Myocyte (in vitro differentiated cells): Measurements from ENCODE around the gene GIMAP7. TPM values are rescaled to one million over a fixed set of nuclear protein-coding genes. Genes with fewer than 3 reads are reported as not detected.
"Not testable (repeated sequence)": the region's sequence is repeated elsewhere in the genome, so short reads cannot be mapped to it uniquely, and the experiment has no call there.

Source experiments
- DNase-seq: peaks from one replicate; pipeline ENCODE4 v3.0.0-alpha.2; 2012; ENCODE audit warnings: low read depth
- total RNA-seq: library from RNA; depleted of rRNA; stranded (reverse); fragments of >200 nt; gene quantifications from 2 replicates; pipeline ENCODE4 v1.2.3, GENCODE V29; 2014

The GIMAP7 gene
- total RNA-seq, 1 donor from 2014 or later = not detected

DNA sequence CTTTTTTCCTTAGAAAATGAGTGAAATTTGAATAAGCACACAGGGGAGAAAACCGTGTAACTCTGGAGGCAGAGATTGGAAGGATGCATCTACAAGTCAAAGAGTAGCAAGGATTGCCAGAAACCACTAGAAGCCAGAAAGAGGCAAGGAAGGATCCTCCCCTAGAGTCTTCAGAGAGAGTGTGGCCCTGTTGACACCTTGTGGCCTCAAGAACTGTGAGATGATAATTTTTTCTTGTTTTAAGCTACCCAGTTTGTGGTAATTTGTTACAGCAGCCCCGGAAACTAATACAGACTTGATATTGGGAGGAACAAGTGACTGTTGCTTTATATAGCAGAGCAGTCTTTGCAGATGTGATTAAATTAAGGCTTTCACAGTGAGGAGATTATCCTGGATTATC, 3.6 kb upstream of the GIMAP7 start:
- DNase-seq = no peak

DNA sequence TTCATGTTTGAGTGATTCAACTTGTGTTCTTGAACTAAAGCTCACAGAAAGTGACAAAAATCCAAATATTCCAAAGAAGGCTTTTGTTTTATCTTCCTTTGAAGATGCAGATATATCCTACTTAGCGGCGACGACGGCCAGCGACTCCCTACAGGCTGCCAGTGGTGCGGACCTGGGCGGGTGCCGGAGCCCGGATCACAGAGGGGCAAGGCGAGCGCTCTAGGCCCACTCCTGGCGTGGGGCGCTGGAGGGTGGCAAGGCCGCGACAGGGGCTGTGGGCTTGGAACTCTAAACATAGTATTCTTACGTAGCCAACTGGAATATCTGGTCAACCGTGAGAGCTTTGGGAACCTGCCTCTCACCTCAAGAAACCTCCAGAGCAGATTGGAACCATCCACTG, 914 bp upstream of the GIMAP7 start:
- DNase-seq = no peak

DNA sequence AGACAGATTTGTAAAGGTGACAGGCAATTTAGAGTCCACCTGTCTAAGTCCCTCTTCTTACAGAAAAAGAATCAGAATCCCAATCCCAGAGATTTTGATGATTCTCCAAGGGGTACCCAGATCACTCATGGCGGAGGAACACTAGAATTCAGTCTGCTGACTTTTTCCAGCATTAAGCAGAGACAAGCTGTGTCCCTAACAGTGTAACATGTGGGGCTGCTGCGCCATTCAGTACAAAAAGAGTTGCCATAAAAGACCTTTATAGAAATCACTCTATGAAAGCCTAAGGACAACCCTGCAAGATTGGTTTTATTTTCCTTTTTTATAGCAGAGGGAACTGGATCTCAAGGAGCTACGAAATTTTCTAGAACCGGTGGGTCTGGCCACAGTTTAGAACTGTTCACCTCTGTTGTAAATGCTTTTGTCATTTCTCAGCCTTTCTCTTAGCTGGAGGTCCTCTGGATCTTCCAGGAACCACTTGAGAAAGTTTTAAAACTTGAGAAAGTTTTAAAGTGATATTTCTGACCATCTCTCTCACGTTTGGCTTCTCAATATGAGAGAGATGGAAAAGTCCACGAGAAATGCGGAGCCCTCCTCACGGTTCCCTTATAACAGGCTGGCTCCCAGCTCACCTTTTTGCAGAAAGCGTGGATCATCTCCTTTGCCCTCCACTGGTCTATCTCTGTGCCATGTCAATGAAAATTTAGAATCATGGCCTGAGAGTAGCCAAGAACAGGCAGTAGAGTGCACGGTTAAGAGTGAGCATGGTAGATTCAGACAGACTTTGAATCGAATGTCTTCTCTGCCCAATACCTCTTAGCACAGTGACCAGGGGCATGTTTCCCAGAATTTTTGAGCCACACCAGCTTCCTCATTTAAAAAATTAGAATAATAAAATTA, 826 bp downstream of the GIMAP7 start:
- no peak for DNase-seq

DNA sequence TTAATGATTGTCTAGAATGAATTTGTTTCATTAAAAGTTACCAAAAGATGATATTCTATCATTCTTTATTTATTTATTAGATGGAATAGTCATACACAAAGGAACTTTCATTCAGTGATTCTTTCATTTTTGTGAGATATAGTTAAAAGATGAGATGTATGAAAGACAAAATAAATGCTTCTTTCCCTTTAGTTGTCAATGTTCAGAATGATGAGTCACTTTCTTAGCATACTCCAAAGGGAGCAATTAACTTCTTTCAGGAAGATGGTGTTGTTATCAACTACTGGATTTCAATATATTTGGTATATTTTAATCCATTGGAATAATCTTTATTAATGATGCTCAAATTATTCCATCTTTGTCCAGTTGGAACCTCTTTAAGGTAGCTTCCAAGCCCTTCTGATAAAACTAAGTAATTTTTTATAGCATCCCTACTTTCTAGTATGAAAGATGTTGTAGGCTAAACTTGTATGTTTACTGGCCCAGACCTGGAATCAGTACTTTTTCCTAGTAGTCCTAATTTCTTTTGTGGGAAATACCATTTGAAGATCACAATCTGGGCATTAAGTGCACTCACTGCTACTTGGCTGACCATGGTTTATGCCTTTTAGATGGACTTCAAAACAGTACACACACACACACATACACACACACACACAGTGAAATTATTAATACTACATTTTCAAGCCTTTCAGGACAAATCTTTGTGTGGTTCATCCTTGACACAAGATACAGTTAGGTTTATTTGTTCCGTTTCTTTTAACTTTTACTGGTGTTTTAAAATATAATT, 2.5 kb downstream of the GIMAP7 start:
- no peak for DNase-seq

DNA sequence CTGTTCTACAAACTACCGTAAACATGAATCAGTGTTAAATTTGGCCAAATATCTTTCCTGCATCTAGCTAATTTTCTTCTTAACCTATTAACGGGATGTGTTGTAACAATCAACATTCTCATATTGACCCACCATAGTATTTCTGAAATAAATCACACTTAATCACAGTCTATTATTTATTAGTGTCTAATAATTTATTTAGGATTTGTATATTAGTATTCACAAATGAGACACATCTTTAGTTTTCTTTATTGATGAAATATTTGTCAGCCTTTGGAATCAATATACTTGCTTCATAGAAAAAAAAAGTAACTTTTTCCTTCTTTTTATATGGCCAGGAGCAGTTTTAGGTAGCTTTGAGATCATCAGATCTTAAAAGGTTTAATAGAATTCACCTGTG, 4.6 kb downstream of the GIMAP7 start:
- DNase-seq = no peak

DNA sequence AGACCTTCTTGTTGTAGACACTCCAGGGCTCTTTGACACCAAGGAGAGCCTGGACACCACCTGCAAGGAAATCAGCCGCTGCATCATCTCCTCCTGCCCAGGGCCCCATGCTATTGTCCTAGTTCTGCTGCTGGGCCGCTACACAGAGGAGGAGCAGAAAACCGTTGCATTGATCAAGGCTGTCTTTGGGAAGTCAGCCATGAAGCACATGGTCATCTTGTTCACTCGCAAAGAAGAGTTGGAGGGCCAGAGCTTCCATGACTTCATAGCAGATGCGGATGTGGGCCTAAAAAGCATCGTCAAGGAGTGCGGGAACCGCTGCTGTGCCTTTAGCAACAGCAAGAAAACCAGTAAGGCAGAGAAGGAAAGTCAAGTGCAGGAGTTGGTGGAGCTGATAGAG, 5.5 kb downstream of the GIMAP7 start:
- no peak for DNase-seq

DNA sequence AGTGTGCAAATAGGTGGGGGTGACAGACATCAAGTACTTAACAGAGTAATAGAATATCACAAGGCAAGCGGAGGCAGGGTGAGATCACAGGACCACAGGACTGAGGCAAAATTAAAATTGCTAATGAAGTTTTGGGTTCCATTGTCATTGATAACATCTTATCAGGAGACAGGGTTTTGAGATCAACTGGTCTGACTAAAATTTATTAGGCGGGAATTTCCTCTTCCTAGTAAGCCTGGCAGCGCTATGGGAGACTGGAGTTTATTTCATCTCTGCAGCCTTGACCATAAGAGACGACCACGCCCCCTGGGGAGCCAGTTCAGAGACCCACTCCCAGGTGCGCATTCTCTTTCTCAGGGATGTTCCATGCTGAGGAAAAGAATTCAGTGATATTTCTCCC, 8.3 kb downstream of the GIMAP7 start:
- DNase-seq = not testable (repeated sequence)

DNA sequence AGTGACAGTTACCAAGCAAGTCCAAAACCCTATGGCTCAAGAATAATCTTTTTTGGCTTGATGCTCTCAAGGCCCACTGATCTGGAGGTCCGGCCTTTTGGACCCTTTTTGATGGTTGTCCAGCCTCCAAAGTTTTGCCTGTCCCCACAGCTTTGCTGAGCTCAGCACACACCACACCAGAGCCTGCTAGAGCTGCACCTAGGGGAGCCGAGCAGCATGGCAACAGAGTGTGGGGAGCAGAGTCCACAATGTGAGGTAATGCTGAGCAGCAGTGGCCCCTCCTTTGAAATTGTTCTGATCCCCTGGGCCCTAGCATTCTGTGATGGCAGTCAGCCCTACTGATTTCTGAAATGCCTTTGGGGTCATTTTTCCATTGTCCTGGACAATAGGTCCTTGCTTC, 9.3 kb downstream of the GIMAP7 start:
- no peak for DNase-seq

DNA sequence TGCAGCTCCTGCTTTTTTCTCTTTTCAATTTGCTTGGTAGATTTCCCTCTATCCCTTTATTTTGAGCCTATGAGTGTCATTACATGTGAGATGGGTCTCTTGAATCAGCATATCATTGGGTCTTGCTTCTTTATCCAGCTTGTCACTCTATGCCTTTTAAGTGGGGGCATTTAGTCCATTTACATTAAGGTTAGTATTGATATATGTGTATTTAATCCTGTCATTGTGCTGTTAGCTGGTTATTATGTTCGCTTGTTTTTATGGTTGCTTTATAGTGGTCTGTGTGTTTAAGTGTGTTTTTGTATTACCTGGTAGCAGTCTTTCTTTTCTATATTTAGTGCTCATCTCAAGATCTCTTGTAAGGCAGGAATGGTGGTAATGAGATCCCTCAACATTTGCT, 17.0 kb downstream of the GIMAP7 start:
- DNase-seq = no peak

DNA sequence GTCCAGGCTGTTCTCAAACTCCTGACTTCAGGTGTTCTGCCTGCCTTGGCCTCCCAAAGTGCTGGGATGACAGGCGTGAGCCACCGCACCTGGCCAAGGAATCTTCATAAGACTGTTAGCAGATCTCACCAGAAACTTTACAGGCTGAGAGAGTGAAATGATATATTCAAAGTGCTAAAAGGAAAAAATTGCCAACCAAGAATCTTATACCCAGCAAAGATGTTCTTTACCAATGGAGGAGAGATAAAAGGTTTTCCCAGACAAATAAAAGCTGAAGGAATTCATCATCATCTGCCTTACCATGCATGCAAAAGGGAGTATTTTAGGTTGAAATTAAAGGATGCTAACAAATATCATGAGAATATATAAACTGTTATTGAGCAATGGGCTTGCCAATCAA, 23.6 kb downstream of the GIMAP7 start:
- no peak for DNase-seq

DNA sequence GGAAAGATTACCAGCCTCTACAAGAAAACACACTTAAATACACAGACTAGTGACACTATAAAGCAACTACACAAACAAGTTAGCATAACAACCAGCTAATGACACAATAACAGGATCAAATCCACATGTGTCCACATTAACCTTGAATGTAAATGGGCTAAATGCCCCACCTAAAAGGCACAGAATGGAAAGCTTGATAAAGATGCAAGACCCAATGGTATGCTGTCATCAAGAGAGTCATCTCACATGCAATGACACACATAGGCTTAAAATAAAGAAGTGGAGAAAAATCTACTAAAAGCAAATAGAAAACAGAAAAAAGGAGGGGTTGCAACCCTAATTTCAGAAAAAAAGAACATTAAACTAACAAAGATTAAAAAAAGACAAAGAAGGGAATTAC, 38.5 kb downstream of the GIMAP7 start:
- DNase-seq = no peak

DNA sequence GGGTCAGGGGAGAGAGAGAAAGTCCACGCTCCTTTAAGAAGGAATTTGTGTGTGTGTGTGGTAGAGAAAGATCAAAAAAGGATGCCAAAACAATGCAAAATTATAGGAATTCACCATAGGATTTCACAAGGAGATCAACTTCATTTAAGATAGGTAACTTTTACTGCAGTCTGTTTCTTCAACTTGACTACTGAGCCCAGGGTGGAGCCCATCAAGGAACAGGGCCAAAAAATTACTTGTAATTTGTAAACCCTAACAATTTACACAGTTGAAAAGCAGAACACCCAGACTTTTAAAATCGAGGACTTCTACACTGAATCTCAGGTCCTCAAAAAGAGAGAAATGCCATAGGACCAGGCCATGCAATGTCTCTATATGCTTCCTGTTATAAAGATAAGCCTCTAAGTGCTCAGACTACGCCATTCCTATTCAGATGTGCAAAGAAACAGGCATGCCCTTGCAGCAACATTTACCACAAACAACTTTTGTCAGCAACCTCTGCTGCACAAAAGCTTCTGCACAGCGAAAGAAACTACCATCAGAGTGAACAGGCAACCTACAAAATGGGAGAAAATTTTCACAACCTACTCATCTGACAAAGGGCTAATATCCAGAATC, 42.0 kb downstream of the GIMAP7 start:
- DNase-seq = no peak

DNA sequence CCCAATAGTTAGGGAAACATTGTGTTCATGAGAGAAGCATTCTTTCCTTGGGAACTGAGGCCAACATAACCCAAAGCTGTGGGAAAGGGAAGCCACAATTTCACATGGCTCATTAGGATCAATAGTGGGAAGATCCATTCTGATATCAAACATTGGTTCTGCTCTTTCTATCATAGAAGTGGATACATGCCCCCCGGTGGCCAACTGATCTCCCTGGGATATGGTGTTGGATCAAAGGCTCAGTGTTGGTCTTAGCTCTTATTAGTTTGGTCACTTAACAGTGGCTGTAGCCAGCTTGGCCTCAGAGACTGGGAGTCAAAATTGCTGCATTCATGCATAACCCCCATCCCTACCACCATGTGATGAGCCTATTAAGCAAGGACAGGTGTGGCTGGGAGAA, 45.8 kb downstream of the GIMAP7 start:
- DNase-seq = no peak

DNA sequence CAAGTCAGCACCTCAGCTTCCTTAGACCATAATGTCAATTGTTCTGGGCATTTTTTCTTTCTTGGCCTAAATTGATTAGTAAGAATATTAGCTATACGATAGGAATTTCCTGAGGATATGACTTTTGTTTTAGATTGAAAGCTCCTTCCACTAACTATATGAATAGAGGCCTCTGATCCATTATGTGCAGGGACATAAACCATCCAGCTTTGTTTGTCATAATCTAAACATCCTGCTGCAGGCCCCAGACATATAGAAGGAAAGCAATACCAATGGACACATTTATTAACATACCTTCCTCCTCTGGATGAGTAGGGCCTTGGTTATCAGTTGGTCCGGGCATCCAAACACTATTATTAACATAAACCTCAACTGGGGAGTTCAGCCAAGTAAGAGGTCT, 48.2 kb downstream of the GIMAP7 start:
- DNase-seq = no peak

DNA sequence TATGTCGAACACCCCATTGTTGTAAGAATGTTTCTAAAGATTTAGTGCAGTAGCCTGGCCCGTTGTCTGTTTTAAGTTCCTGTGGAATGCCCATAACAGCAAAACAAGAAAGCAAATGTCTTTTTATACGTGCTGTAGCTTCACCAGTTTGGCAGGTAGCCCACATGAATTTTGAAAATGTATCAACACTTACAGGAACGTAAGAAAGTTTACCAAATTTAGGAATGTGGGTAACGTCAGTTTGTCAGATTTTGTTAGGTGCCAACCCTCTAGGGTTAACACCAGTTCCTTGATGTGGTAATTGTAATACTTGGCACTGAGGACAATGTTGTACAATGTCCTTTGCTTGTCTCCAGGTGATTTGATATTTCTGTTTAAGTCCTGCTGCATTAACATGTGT, 49.3 kb downstream of the GIMAP7 start:
- DNase-seq = no peak

DNA sequence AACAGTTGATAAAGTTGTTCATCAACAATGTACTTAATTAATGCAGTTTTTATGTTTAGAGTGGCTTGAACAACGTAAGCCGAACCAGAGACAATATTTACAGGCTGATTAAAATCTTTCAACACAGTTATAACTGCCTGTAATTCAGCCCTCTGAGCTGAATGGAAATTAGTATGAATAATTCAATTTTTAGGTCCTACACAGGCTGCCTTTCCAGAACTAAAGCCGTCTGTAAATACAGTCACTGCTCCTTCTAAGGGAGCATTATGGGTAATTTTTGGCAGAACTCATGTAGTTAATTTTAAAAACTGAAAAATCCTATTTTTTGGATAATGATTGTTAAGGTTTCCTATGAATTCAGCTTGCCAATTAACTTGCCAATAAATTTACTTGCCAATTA, 49.9 kb downstream of the GIMAP7 start:
- no peak for DNase-seq

DNA sequence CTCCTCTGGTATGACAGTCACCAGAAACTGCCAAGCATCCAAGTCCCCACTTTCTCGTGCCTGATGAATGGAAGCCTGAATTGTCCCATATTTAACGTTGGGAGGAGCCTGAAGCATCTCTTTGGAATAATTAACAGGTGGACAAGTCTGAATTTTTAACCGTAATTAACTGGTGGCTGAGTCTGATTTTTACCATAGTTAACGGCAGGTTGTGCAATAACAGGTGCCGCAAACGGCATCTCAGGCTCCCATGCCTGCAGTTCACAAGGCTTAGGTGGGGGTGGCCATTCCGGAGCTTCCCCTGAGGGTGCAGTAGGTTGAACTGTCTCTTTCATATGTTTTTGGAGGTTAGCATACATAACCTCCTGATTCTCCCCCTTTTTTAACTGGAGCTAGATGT, 50.6 kb downstream of the GIMAP7 start:
- DNase-seq = no peak

DNA sequence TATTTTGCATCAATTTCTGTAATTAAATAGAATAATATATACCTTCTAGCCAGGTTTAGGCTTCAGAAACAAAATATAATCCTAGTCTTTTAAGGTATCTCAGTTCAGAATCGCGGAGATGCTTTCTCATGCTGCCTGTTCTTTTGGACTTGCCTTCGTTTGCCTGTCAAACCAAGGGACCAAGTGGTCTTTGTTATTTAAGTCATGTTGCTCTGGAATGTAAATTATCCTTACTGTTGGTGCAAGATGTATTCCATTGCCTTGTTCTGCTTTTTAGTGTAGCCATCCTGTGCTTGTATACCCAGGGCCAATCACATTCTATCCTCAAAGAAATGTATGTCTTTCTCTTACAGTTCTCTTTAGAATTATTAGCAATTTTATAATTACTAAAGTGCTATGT, 51.5 kb downstream of the GIMAP7 start:
- no peak for DNase-seq

DNA sequence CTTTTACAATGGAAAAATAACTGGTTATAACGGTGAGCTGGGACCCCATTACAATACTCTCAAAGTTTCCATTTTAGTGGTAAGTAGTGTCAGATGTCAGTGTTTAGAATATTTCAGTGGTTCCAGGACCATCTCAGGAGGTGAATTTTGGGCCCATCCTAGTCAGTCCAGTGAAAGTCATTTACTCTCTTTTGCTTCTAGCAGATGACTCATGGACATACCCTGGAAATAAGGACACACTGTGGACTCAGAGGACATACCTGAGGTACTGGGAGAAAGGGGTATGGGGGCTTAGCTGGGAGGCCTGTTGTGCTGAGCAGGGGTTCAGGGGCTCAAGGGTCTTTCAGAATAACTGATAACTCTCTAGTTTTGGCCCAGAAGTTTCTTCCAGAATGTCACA, 51.9 kb downstream of the GIMAP7 start:
- DNase-seq = no peak

DNA sequence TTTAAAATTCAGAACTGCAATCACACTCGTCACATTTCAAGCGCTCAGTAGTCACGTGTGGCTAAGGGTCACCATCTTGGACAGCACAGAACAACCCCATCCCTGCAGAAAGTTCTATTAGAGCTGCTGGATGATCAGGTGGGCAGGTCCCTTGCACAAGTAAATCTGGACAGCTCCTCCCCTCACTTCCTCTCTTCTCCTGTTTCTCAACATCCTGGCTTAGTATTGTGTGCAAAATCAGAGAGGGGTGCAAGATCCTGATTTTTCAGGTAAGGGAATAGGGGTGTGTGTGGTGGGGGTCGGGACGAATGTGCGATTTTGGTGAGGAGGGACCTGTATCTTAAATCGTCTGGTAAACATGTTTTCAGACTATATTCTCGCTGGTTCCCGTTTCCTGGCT, 52.5 kb downstream of the GIMAP7 start, which contains the start of gene GIMAP4:
Gene GIMAP4 (plus strand): TSS at position 222 of the 400 bp plus-strand sequence. CDS start 2,512 bp downstream, outside the sequence.
- no peak for DNase-seq

DNA sequence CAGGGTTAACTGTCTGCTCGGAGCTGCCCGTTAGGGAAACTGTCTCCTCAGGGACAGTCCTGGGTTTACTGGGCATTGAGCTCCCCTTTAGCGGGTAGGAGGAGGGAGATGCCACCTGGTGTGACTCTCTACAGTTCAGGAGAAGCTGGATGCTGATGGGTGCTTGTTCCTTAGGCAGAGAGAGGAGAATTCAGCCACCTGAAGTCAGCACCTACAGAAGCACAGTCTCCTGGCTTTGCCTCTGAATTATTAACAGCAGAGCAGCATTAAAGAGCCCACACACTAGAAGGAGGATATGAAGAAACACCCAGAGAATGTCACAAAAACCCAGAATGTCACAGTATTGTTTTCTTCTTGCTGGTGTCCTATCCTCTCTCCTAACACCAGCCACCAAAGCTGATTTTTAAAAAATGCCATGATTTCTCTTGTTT, 53.2 kb downstream of the GIMAP7 start:
- DNase-seq = no peak

DNA sequence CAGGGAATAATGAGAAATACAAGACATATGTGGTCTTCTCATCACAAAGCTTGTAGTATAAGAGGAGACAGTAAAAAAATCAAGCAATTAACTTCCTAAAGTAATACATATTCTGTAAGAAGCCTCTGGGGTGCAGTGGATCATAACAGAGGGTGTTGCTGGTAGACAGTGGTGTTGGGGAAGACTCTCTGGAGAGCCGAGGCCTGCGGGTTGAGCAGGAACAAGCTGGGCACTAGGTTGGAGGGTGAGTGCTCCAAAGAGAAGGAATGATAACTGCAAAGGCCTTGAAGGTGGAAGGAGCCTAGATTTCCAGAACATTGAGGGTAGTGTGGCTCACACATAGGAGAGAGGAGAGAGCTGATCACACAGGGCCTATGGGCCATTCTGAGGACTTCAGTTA, 54.0 kb downstream of the GIMAP7 start:
- DNase-seq = no peak
